ENCODE data around the gene RAB11A.

RAB11A gene

DNA sequence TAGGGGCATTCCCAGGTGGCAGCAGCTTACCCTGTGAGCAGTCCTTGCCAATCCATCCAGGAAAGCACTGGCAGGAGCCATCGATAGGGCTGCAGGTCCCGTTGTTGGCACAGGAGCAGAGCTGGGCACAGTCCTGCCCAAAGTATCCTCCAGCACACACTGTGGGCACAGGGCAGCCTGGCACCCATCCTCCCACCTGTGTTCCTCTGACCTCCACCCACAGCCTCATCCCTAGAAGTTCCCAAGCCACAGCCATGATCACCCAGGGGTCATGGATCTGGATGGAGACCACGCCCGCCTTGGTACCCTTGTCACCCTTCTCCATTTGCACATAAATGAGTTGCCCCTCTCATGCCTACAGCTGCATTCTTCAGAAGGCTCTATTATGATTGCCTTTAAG lies 48.6 kb downstream of the RAB11A start:
- no peak for DNase-seq

GRCh38 chr15:65918357-65918920 lies 49.1 kb downstream of the RAB11A start:
- DNase-seq, result no peak

DNA sequence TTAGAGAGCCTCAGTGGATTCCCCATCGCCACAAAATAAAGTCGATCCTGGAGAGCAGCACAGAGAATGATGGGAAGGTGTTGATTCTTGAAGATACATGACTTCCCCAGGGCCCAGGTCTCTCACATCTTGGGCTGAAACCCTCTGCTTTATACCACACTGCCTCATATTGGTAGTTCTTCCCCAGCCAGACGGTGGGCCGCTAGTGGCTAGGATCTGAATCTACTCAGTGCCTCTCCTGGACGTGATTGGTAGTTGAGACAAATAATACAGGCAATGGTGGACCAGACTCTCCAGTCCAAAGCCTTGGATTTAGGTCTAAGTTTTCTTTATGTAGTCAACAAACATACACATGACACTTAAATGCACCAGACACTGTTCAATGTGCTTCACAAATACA lies 49.7 kb downstream of the RAB11A start:
- no peak for DNase-seq

GRCh38 chr15:65919353-65919752 lies 50.1 kb downstream of the RAB11A start:
- no peak for DNase-seq

GRCh38 chr15:65920121-65920520 lies 50.8 kb downstream of the RAB11A start:
- DNase-seq, result no peak

DNA sequence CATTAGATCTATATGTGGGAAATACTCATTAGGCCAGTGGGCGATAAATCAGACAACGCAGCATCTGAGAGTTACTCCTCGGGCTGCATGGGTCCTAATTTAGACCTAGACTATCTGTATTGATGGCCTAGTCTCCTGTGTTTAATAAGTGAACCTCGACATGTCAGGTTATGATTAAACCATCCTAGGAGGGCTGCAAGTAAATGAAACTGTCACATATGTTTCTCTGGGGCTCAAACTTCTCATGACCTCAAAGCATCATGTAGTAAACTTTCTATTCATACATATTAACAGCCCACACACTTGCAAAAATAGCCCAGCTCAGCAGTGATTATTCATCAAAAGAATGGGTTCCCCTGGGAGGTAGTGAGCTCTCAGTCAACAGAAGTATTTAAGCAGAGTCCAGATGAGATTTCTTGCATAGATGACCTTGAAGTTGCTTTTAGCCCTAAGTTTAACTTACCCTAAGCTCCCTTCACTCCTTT lies 51.6 kb downstream of the RAB11A start:
- no peak for DNase-seq

DNA sequence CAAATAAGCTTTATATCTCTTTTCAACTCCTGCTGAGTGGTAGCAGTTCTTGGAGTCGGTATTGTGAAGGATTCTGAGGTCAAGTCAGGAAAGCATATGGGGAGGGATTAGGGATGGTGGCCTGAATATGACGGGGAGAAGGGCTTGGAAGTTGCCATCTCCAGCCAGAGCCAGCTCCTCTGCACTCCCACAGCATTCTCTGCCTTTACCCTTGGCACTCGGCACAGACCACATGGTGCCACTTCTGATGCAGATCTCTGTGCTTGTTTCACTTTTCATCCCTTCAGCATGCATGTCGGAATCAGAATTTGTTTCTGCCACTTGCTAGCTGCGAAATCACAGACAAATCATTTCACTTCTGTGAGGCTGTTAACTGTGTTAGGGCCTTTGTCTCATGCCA lies 52.5 kb downstream of the RAB11A start:
- DNase-seq, result no peak

GRCh38 chr15:65922621-65923020 lies 53.3 kb downstream of the RAB11A start:
- DNase-seq, result no peak

DNA sequence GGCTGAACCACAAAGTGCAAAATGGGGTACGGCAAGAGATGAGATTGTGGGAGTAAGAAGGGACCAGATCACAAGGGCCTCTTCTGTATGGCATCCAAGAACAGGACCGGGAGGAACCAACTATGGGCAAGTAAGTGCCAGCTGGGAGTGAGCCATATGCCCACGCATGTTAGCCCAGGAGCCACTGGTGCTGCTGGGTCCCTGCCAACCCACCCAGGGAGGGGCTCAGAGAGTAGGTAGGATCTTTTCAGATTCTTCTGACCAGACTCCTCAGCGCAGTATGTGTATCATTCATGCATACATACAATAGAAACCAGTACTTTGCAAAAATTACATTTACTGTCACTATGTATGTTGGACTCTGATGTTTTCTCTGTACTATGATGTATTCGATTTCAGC lies 54.0 kb downstream of the RAB11A start:
- no peak for DNase-seq

DNA sequence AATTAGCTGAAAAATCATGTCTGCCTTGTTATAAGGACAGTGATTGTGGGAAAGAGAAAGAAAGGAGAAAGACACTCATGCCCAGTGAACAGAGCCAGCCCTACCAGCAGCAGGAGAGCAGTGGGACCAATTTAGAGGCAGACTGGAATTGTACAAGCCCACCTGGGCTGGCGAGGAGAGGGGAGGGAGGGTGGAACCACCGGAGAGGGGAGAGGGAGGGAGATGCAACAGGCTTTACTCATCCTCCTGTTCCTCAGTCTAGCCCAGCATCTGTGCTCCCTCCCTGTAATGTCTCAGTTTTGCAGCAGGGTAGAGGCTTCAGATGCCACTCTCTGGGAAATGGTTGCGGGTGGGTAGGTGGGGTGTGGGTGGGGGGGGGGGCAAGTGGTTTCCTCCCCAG lies 54.7 kb downstream of the RAB11A start:
- DNase-seq, result no peak

DNA sequence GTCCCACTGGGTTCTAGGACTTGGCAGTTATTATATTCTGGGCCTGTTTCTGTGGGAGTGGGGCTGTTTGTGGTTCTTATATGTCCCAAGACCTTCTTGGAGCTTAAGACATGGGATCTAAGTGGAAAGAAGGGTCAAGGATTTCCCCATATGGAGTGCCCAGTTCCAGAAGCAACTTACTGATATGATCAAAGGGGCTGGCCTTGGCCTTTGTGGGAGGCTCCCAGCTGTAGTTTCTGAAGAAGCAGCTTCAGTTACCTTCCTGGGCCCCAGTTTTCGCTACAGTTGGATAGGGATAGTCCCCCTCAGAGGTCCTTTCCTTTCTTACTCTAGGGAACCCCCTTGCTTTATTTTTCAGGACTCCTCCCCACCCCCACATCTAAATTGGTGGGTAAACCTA lies 56.0 kb downstream of the RAB11A start:
- no peak for DNase-seq

DNA sequence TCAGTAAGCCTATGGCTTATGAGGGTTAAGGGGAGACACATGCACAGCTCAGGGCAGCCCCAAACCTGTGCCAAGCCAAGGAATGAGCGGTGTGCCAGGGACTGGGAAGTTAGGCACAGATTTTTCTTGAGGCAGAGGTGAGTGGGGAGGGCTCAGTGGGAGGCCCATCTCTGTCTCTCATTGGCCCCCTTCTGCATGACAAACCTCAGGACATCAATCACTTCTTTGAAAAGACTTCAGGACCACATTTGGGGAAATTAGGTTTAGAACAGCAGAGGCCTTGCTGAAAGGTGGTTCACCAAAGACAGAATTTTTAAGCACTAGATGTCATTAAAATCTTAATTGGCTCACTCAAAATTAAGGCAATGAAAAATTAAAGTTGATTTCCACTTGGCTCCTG lies 57.2 kb downstream of the RAB11A start:
- no peak for DNase-seq

DNA sequence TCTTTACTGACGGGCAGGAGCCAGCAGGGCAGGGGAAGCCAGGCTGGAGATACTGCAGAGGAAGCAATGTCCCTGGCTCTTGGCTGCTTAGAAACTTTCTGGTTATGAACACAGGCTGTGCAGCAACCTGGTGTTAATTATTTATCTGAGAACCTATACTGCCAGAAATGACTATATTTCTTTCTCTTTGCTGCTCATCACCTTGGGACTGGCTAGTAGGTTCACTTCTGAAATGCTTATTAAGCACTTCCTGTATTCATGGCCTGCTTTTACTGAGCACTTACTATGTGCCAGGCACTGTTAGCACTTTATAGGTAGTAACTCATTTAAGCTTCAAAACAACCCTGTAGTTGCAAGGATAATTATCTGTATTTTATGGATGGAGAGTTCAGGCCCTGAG lies 57.6 kb downstream of the RAB11A start:
- no peak for DNase-seq

DNA sequence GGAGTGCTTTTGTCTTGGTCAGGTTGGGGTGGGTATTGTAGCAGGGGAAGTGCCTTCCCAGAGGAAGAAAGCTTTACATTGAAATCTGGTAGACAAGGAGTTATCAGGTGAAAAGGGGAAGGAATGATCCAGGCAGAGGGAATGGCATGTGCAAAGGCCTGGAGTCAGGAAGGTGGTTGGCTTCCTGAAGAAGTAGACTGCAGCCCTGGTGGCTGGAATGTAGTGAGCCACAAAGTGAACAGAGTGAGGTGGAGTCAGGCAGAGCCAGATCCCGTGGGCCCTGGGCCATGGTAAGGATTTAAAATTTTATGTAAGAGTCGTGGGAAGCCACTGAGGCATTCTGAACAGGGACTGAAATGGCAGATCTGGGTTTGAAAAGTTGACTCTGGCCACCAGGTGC lies 58.3 kb downstream of the RAB11A start:
- no peak for DNase-seq

DNA sequence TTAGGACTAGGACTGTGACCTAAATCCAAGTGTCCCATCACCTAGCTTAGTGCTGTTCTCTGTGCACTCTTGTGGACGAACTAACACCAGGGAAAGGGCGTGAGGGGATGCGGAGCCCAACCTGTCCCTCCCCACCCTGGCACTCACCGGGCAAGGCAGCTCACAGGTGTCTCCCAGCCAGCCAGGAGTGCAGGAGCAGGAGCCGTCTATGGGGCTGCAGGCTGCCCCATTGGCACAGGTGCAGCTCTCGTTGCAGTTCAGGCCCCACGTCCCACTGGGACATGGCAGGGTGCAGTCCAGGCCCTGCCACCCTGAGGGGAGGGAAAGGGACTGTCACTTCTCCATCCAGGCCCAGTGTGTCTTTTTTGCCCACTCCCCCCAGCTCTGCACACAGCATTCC lies 60.3 kb downstream of the RAB11A start:
- DNase-seq, result no peak

DNA sequence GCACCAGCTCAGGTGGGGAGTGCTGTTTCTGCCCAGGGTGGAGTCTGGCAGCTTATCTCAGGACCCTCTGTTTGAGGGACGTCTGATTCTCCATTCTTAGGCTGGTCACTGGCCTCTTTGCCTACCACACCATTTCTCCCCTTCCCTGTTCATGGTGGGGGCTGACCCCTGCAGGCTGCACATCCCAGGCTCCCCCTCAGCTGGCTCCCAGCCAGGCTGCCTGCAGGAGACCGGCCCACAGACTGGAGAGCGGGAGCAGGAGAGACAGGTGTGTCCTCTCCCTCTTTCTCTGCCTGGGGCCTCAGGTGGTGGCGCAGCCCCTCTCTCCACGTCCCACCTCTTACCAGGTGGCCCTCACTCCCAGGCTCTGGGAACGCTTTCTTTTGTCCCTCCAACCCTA lies 60.8 kb downstream of the RAB11A start:
- DNase-seq, result no peak

DNA sequence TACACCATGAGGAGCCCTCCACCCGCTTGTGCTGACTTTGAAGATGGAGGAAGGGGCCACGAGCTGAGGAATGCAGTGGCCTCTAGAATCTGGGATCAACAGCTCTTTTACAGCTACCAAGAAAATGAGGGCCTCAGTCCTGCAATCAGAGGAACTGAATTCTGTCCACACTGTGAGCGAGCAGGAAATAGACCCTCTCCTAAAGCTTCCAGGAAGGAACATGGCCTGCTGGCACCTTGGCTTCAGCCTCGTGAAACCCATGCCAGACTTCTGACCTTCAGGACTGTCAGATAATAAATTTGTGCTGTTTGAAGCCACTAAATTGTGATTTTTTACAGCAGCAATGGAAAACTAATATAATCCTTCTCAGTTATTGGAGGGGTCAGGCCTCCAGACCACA lies 61.9 kb downstream of the RAB11A start:
- DNase-seq, result no peak

- DNase-seq, result no peak
Measured at GRCh38 chr15:65935391-65935790, 66.1 kb downstream of the RAB11A start.

GRCh38 chr15:65936282-65936681 lies 67.0 kb downstream of the RAB11A start:
- DNase-seq, result no peak

DNA sequence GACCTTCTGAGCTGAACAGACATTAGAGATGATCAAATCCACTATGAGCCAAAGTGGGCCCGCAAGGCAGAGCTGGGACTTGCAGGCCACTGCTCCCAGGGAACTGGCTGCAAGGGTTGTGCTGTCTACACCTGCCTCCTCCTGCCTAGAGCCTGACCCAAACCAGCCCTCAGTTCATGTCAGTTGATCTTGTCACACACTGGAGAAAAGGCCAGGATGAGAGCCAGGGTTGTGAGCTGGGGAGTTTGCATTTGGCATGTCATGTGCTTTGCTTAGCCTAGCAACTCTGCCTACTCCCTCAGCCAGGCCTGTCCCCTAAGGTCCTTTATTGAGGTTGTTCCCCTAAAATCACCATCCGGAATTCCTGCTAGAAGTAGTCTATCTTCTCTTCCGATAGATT lies 67.8 kb downstream of the RAB11A start:
- no peak for DNase-seq

GRCh38 chr15:65937476-65937875 lies 68.2 kb downstream of the RAB11A start:
- no peak for DNase-seq

- no peak for DNase-seq
Measured at GRCh38 chr15:65938604-65939003, 69.3 kb downstream of the RAB11A start.

GRCh38 chr15:65939901-65940617 lies 70.8 kb downstream of the RAB11A start:
- DNase-seq, result no peak

GRCh38 chr15:65940618-65940909 lies 71.3 kb downstream of the RAB11A start:
- no peak for DNase-seq

Measured in activated gamma-delta T cell (primary cell).